K562 (cell line): ENCODE measurements around the gene SCAPER.

ENCODE experiments used
- CTCF ChIP-seq, 3 experiments: IDR thresholded peaks in 2 of 3; conservative IDR thresholded peaks in 1 of 3; 2 replicates each; pipeline ENCODE4 v1.5.1; 2011 to 2012; ENCODE audit warnings: low read length in 3 of 3, mild to moderate bottlenecking in 3 of 3, control low read depth in 2 of 3, improper control_type of control experiment in 1 of 3, inconsistent platforms in 1 of 3, low read depth in 1 of 3, mixed read lengths in 1 of 3, moderate library complexity in 1 of 3; ENCODE audit not compliant: insufficient read depth in 2 of 3
- MXI1 ChIP-seq: IDR thresholded peaks from 2 replicates; pipeline ENCODE4 v1.6.1; 2011; ENCODE audit warnings: low read depth, mild to moderate bottlenecking, improper control_type of control experiment, low read length
- PATZ1 ChIP-seq: fragments of 250-450 bp; sonication (Bioruptor Pico); IDR thresholded peaks from 2 replicates; pipeline ENCODE4 v1.5.0; 2020; ENCODE audit warnings: mild to moderate bottlenecking, borderline replicate concordance
- POLR2AphosphoS2 ChIP-seq: IDR thresholded peaks from 2 replicates; pipeline ENCODE4 v1.6.1; 2012; ENCODE audit warnings: low read length, improper control_type of control experiment
- TAF1 ChIP-seq: IDR thresholded peaks from 2 replicates; pipeline ENCODE4 v1.6.1; 2011; ENCODE audit warnings: mild to moderate bottlenecking, low read length, moderate library complexity; ENCODE audit not compliant: insufficient read depth, control insufficient read depth, severe bottlenecking; ENCODE audit errors: extremely low read depth
- ZKSCAN8 ChIP-seq: fragments of 200-800 bp; sonication (Bioruptor generic); IDR thresholded peaks from 2 replicates; pipeline ENCODE4 v1.6.1; 2016; ENCODE audit warnings: missing genetic modification characterization, missing compliant biosample characterization

- no peak for TF ChIP-seq MXI1
- TF ChIP-seq CTCF (IDR thresholded peaks at IDR 0.05 in 2 of 3, conservative IDR thresholded peaks at IDR 0.05 in 1 of 3; ENCODE audit: insufficient read depth in 2 of 3, low read depth in 1 of 3, low read length in 3 of 3), result no peak
- no peak for TF ChIP-seq TAF1
- TF ChIP-seq ZKSCAN8, result no peak
- TF ChIP-seq PATZ1 (CRISPR knock-in tag), result no peak
- TF ChIP-seq POLR2AphosphoS2, result no peak
These were observed 141.1 kb downstream of the SCAPER start for GRCh38 chr15:76764004-76764403.
